Vagina (tissue), 2 donors: ENCODE data around the gene POTEB3. TPM values are rescaled to one million over a fixed set of nuclear protein-coding genes. Genes with fewer than 3 reads are reported as not detected.
"Not testable (repeated sequence)": the region's sequence is repeated elsewhere in the genome, so short reads cannot be mapped to it uniquely, and the experiment has no call there.

Experiments used
- DNase-seq, 2 donors: peaks; one replicate each; pipeline ENCODE4 v3.0.0-alpha.2; 2017; ENCODE audit errors: extremely low spot score in 2 of 2
- H3K27ac ChIP-seq: fragments of 200-600 bp; sonication (generic); one replicate; pipeline ENCODE4 v1.5.1; 2019
- H3K27me3 ChIP-seq: fragments of 200-600 bp; sonication (generic); one replicate; pipeline ENCODE4 v1.5.1; 2019
- H3K36me3 ChIP-seq, 2 donors: fragments of 200-600 bp; sonication (generic); one replicate each; pipeline ENCODE4 v1.5.1; 2017 to 2019
- H3K4me1 ChIP-seq: fragments of 200-600 bp; sonication (generic); one replicate; pipeline ENCODE4 v1.5.1; 2019
- H3K4me3 ChIP-seq, 2 donors: fragments of 200-600 bp; sonication (generic); 1 replicate in 1 of 2; 2 replicates in 1 of 2; pipeline ENCODE4 v1.5.1; 2016 to 2019
- H3K9me3 ChIP-seq: fragments of 200-600 bp; sonication (generic); one replicate; pipeline ENCODE4 v1.5.1; 2019
- intact Hi-C: fragments of 100-400 bp; cut with DNase I; formaldehyde crosslinking; loops from one replicate; pipeline ENCODE4 v1.15.1; 2023
- total RNA-seq: library from RNA; depleted of rRNA; stranded (reverse); fragments of >200 nt; gene quantifications from one replicate; pipeline ENCODE4 v1.2.3, GENCODE V29; 2016

Gene POTEB3
- not detected for total RNA-seq

DNA sequence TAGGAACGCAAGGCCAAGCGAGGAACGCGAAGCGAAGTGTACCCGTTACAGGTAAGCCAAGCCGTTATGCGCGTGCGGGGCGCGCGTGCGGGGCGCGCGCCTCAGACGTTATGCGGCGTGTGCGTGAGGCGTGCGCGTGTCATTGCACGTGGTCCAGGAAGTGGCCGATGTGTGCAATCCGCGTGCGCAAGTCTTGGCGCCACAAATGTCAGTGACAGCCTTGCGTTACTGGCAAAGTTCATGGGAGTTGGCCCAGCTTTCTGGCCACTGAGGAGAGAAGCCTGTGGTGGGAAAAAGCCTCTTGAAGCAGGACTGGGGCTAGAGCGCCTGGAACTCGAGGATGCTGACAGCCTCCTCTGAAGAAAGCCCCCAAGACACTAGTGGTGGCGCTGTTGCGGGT, at the start of gene POTEB3:
Gene POTEB3, minus strand, starts transcription at position 101 of the 400 bp plus-strand sequence. CDS start 488 bp downstream, outside the sequence.
- H3K9me3 ChIP-seq, H3K4me1 ChIP-seq, H3K4me3 ChIP-seq, intact Hi-C loops, H3K27ac ChIP-seq, DNase-seq, H3K27me3 ChIP-seq, H3K36me3 ChIP-seq: not testable (repeated sequence)

DNA sequence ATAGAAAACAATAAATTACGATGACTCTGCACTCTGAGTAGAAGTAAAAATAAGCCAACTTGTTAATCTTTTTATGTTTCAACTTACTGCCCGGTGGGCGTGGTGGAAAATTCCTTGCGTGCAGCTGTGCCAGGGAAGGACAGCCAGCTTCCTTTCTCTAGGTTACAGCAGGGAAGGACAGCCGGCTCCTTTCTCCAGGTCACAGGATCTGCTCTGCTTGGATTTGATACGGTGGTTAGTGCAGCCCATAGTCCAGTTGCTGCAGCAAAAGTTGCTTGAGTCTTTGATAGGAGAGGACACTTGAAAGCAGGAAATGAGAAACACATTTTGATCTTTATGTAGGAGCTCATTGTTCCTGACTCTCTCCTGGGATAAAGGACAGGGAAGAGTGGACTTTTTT, 13.4 kb upstream of the POTEB3 start:
- H3K4me3 ChIP-seq, H3K9me3 ChIP-seq, H3K36me3 ChIP-seq, H3K27me3 ChIP-seq, H3K4me1 ChIP-seq, DNase-seq, intact Hi-C loops, H3K27ac ChIP-seq: not testable (repeated sequence)

DNA sequence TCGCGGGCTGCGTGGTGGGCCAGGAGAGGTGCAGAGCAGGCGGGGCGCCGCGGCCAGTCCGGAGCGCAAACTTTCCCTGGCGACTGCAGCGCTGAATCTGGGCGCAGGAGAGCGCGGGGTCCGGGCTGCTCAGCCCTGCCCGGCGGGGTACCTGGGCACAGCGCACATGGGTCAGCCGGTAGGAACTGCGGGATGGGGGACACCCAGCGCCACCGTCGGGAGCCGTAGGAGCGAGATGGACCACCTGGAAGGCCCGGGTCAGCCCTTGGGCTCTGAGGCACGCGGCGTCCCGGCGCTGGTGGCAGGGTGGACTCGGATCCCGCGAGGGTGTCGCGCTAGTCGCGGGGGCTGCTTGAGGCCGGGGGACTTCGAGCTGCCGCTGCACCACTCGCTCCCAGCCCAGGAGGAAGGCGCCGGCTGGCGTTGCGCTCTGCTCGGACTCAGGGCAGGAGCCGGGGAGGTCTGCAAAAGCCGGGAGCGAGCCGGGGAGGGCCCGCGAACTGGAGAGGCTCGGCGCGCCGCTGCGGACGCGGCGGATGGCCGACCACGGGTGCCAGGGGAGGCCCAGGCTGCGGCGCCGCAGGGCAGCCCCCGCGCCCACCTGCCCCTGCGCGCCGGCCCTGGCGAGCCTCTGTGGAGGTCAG, 11.7 kb upstream of the POTEB3 start:
- DNase-seq, H3K4me3 ChIP-seq, H3K4me1 ChIP-seq, H3K27ac ChIP-seq, H3K9me3 ChIP-seq, intact Hi-C loops, H3K36me3 ChIP-seq, H3K27me3 ChIP-seq: not testable (repeated sequence)

DNA sequence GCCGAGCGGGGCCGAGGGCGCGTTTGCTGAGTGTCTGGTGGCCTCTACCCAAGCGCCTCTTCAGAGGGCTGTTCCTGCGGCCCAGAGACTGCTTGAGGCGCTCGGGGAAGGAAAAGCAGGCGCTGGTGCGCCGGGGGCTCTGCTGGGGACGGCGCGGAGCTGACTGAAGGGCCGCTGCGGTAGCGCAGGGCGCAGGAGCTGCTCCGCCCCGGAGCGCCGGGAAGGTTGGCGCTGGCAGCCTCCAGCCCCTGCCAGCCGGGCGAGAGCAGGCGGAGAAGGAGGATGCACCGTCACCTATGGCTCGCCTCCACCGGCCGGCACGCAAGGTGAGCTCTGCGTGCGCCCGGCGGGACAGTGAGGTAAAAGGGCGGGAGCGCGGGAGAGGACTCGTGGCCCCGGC, 11.2 kb upstream of the POTEB3 start:
- H3K4me1 ChIP-seq, H3K9me3 ChIP-seq, intact Hi-C loops, H3K27me3 ChIP-seq, H3K4me3 ChIP-seq, H3K27ac ChIP-seq, H3K36me3 ChIP-seq, DNase-seq: not testable (repeated sequence)

DNA sequence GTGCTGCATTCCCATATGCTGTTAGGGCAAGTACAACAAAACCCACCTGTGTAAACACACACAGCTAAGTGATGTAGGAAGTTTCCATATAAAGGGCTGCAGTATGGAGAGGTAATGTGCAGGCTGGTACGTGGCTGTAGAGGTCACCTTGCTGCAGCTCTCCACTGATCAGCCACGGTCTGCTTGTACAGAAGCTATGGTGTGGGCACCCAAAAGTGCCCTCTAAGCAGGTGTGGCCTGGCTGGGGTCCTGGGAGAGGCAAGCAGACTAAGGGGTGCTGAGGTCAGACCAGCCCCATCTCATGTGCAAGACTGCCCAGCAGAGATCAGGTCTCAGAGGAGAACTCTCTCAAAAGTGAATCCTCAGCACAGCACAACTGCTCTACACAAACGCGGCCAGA, 32.9 kb downstream of the POTEB3 start:
- H3K4me1 ChIP-seq, H3K36me3 ChIP-seq, H3K4me3 ChIP-seq, DNase-seq, intact Hi-C loops, H3K27ac ChIP-seq, H3K27me3 ChIP-seq, H3K9me3 ChIP-seq: not testable (repeated sequence)

DNA sequence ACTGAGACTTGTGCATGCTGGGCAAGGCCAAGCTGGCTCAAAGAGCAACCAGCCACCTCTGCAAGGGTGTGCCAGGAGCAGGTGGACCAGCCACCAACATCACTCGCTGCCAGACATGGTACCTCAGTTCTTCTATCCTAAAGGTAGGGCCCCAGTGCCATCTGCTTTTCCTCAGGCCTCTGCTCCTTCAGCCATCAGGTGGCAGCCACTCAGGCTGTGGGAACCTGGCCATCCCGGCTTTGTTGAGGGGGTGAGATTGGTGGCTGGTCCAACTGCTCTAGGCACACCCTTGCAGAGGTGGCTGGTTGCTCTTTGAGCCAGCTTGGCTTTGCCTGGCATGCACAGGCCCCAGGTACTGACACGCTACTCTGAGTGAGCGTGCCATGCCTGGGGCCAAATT, 38.8 kb downstream of the POTEB3 start:
- H3K27me3 ChIP-seq, H3K27ac ChIP-seq, H3K4me1 ChIP-seq, H3K9me3 ChIP-seq, DNase-seq, H3K36me3 ChIP-seq, H3K4me3 ChIP-seq, intact Hi-C loops: not testable (repeated sequence)

DNA sequence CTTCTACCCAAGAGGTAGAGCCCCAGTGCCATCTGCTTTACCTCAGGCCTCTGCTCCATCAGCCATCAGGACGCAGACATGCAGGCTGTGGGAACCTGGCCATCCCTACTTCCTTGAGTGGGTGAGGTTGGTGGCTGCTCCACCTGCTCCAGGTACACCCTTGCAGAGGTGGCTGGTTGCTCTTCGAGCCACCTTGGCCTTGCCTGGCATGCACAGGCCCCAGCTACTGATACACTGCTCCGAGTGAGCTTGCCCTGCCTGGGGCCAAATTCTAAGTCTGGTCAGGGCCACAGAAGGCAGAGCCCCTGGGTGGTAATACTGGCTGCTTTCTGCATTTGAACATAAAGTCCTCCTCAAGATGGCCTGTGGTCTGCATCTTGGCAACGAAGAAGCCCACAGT, 41.2 kb downstream of the POTEB3 start:
- H3K27ac ChIP-seq, H3K4me1 ChIP-seq, H3K27me3 ChIP-seq, H3K36me3 ChIP-seq, H3K4me3 ChIP-seq, intact Hi-C loops, H3K9me3 ChIP-seq: not testable (repeated sequence)
- DNase-seq, result peak in 1 of 2 donors; percentile 11

DNA sequence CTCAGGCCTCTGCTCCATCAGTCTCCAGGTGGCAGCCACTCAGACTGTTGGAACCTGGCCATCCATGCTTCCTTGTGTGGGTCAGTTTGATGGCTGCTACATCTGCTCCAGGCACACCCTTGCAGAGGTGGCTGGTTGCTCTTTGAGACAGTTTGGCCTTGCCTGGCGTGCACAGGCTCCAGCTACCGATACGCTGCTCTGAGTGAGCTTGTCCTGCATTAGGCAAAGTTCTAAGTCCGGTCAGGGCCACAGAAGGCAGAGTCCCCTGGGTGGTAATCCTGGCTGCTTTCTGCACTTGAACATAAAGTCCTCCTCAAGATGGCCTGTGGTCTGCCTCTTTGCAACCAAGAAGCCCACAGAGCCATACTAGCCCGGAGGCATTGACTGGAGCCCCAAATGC, 41.8 kb downstream of the POTEB3 start:
- intact Hi-C loops, H3K4me1 ChIP-seq, H3K27me3 ChIP-seq, H3K27ac ChIP-seq, H3K4me3 ChIP-seq, H3K9me3 ChIP-seq, H3K36me3 ChIP-seq: not testable (repeated sequence)
- peak in 1 of 2 donors; percentile 27 for DNase-seq

DNA sequence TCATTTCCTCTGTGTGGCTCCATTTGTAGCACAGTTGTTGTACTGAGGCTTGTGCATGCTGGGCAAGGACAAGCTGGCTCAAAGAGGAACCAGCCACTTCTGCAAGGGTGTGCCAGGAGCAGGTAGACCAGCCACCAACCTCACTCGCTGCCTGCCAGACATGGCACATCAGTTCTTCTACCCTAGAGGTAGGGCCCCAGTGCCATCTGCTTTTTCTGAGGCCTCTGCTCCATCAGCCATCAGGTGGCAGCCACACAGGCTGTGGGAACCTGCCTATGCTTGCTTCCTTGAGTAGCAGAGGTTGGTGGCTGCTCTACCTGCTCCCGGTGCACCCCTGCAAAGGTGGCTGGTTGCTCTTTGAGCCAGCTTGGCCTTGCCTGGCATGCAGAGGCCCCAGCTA, 42.6 kb downstream of the POTEB3 start:
- DNase-seq, H3K27me3 ChIP-seq, H3K27ac ChIP-seq, H3K36me3 ChIP-seq, H3K4me1 ChIP-seq, H3K4me3 ChIP-seq, intact Hi-C loops, H3K9me3 ChIP-seq: not testable (repeated sequence)

DNA sequence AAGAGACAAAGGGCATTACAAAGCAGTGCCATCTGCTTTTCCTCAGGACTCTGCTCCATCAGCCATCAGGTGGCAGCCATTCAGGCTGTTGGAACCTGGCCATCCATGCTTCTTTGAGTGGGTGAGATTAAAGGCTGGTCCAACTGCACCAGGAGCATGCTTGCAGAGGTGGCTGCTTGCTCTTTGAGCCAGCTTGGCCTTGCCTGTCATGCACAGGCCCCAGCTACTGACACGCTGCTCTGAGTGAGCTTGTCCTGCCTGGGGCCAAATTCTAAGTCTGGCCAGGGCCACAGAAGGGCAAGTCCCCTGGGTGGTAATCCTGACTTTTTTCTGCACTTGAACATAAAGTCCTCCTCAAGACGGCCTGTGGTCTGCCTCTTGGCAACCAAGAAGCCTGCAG, 43.1 kb downstream of the POTEB3 start:
- H3K9me3 ChIP-seq, H3K4me3 ChIP-seq, H3K4me1 ChIP-seq, DNase-seq, H3K36me3 ChIP-seq, intact Hi-C loops, H3K27ac ChIP-seq, H3K27me3 ChIP-seq: not testable (repeated sequence)

DNA sequence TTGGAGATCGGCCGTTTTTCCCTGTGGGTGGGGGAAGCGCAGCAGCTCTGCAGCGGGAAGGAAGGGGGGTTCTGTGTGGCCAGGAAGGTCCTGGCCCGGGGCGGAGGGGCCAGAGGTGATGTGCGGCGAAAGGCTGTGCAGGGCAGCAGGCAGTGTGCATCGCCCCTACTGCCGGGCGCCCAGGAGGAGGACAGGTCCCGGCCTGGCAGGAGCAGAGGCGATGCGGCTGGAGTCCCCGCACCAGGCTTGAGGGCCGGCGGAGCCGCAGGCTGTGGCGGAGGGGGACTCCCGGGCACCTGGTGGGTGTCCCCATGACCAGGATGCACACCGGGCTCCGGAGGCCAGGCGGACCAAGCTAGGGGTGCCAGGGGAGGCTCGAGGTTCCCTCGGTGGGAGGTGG, 54.3 kb downstream of the POTEB3 start:
- H3K4me3 ChIP-seq, H3K27me3 ChIP-seq, intact Hi-C loops, H3K27ac ChIP-seq, H3K36me3 ChIP-seq, DNase-seq, H3K4me1 ChIP-seq, H3K9me3 ChIP-seq: not testable (repeated sequence)

DNA sequence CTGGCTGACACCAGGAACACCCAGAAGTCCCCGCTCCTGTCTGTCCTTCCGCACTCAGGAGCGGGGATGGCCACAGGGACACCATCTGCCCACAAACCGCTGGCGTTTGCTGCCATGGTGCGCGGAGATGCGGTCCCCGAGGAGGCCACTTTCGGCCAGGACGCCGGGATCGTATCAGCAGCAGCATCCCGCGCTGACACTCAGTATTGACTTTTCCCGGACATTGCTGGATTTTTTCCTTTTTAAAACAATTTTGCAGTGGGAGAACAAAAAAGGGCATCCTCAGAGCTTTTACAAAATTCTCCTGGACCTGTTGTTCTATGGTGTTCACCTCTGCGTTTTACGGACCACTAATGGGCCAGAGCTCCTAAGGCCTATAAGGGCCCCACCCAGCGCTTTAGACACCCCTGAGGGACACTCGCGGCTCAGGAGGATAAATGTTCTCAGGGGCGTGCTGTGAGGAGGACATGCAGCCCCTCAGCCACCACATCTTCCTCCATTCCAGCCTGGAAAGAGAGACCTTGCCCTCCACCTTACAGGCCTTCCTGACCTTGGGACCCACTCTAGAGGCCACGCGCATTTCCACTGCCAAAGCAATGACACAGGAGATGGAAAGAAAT, 56.3 kb downstream of the POTEB3 start:
- H3K27ac ChIP-seq, DNase-seq, H3K9me3 ChIP-seq, H3K27me3 ChIP-seq, H3K4me3 ChIP-seq, intact Hi-C loops, H3K4me1 ChIP-seq, H3K36me3 ChIP-seq: not testable (repeated sequence)

DNA sequence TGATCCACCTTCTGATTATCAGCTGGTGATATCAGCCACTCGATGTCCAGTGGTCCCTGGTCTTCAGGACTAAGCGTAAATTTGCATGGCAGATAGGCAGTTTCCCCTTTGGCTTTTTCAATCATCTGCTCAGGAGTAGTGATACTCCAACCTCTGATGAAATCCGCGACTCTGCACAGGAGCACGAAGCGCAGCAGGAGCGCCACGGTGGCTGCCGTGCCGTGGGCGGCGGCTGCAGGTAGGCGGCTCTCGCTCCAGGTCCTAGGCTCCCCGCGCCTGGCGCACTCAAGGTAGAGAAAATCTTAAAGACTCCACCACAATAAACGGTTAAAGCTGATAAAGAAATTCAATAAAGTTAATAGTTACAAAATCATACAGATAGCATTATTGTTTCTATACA, 66.6 kb downstream of the POTEB3 start:
- H3K4me3 ChIP-seq, H3K27ac ChIP-seq, H3K4me1 ChIP-seq, intact Hi-C loops, DNase-seq, H3K27me3 ChIP-seq, H3K36me3 ChIP-seq, H3K9me3 ChIP-seq: not testable (repeated sequence)

DNA sequence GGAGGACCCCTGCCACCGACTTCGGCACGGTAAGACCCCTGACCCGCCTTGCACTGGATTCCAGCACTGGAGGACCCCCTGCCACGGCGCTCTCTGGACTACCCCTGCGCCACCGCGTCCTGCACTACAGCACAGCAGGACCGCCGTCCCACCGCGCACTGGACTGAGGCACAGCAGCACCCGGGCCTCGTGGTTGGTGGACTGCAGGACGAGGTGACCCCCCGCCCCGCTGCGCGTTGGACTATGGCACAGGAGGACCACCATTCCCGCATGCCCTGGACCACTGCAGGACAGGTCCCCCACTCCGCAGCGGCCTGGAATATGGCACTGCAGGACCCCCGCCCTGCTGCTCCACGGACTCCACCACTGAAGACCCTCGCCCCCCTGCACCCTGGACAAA, 71.1 kb downstream of the POTEB3 start:
- H3K27ac ChIP-seq, H3K36me3 ChIP-seq, H3K4me3 ChIP-seq, H3K4me1 ChIP-seq, H3K9me3 ChIP-seq, DNase-seq, H3K27me3 ChIP-seq, intact Hi-C loops: not testable (repeated sequence)
